IMR-90 (cell line): ENCODE results near the gene CTCF. TPM values are rescaled to one million over a fixed set of nuclear protein-coding genes. Genes with fewer than 3 reads are reported as not detected.
A peak's percentile ranks its signal among the peaks of the same experiment; 100 is the strongest.

Source experiments
- ATAC-seq: fragments of 200-7000 bp; cut with Tn5 transposase; 2 replicates; pipeline ENCODE4 v1.9.1; 2020; ENCODE audit warnings: low read depth, mild to moderate bottlenecking, moderate library complexity
- BruUV-seq: library from RNA; stranded (reverse); fragments of 400-500 nt; replicated peaks from 2 replicates; lab custom pipeline; 2021; lab: Mats Ljungman, UMichigan
- CTCF ChIA-PET: fragments of 300-600 bp; formaldehyde crosslinking; extraction: SDS; loops from one replicate; lab custom pipeline; 2021; ENCODE audit warnings: antibody characterized with exemption; lab: Yijun Ruan, JAX
- POLR2A ChIA-PET: fragments of 300-600 bp; sonication (Branson Sonifier 250); formaldehyde crosslinking; loops from one replicate; lab custom pipeline; 2022; ENCODE audit warnings: antibody characterized with exemption; ENCODE audit not compliant: unreplicated experiment; lab: Charles Lee
- DNase-seq: peaks from one replicate; pipeline ENCODE4 v3.0.0; 2013
- H2AFZ ChIP-seq: replicated peaks from 2 replicates; pipeline ENCODE3; 2013; ENCODE audit warnings: low read length, mild to moderate bottlenecking; ENCODE audit not compliant: poor library complexity
- H2AK5ac ChIP-seq: 2 replicates; pipeline ENCODE4 v1.6.1; 2013; ENCODE audit warnings: low read depth, low read length, inconsistent platforms
- H2AK9ac ChIP-seq: replicated peaks from 2 replicates; pipeline ENCODE3; 2013; ENCODE audit warnings: mild to moderate bottlenecking, low read depth, low read length, moderate library complexity; ENCODE audit not compliant: poor library complexity
- H2BK120ac ChIP-seq: 2 replicates; pipeline ENCODE4 v1.6.1; 2013; ENCODE audit warnings: low read depth, low read length, inconsistent platforms
- H2BK15ac ChIP-seq: 3 replicates; pipeline ENCODE4 v1.6.1; 2013; ENCODE audit warnings: low read depth, low read length, inconsistent platforms
- H2BK20ac ChIP-seq: 2 replicates; pipeline ENCODE4 v1.6.1; 2013; ENCODE audit warnings: low read depth, mild to moderate bottlenecking, inconsistent platforms, low read length, moderate library complexity
- H2BK5ac ChIP-seq: 2 replicates; pipeline ENCODE4 v1.6.1; 2013; ENCODE audit warnings: mild to moderate bottlenecking, low read depth, low read length, inconsistent platforms; ENCODE audit not compliant: poor library complexity, severe bottlenecking
- H3K14ac ChIP-seq: replicated peaks from 2 replicates; pipeline ENCODE4 v1.6.1; 2013; ENCODE audit warnings: low read depth, low read length, inconsistent platforms
- H3K18ac ChIP-seq: 2 replicates; pipeline ENCODE4 v1.6.1; 2013; ENCODE audit warnings: low read depth, low read length, control low read depth
- H3K23ac ChIP-seq: 2 replicates; pipeline ENCODE4 v1.6.1; 2013; ENCODE audit warnings: low read depth, low read length, inconsistent platforms
- H3K27ac ChIP-seq: 2 replicates; pipeline ENCODE4 v1.5.1; 2013; ENCODE audit warnings: mild to moderate bottlenecking, control low read depth, low read length; ENCODE audit not compliant: insufficient read depth
- H3K27me3 ChIP-seq: 2 replicates; pipeline ENCODE4 v1.6.1; 2013; ENCODE audit warnings: low read length; ENCODE audit not compliant: control insufficient read depth, insufficient read depth
- H3K36me3 ChIP-seq: 2 replicates; pipeline ENCODE4 v1.6.1; 2013; ENCODE audit warnings: low read length, mixed read lengths; ENCODE audit not compliant: control insufficient read depth, insufficient read depth
- H3K4ac ChIP-seq: 2 replicates; pipeline ENCODE4 v1.6.1; 2013; ENCODE audit warnings: low read depth, low read length, inconsistent platforms
- H3K4me1 ChIP-seq: 2 replicates; pipeline ENCODE4 v1.6.1; 2013; ENCODE audit warnings: low read length, mixed read lengths; ENCODE audit not compliant: control insufficient read depth, insufficient read depth
- H3K4me2 ChIP-seq: 2 replicates; pipeline ENCODE4 v1.6.1; 2013; ENCODE audit warnings: low read depth, mild to moderate bottlenecking, control low read depth, low read length, moderate library complexity
- H3K4me3 ChIP-seq: 2 replicates; pipeline ENCODE4 v1.5.1; 2013; ENCODE audit warnings: low read depth, mild to moderate bottlenecking, control low read depth, low read length, moderate library complexity; ENCODE audit not compliant: insufficient read depth
- H3K56ac ChIP-seq: 2 replicates; pipeline ENCODE4 v1.6.1; 2013; ENCODE audit warnings: low read length, inconsistent platforms; ENCODE audit not compliant: insufficient read depth; ENCODE audit errors: extremely low read depth
- H3K79me1 ChIP-seq, 2 experiments: 2 replicates each; pipeline ENCODE4 v1.6.1; 2013; ENCODE audit warnings: low read length in 2 of 2, inconsistent platforms in 1 of 2, low read depth in 1 of 2
- H3K9ac ChIP-seq: 2 replicates; pipeline ENCODE4 v1.6.1; 2013; ENCODE audit warnings: low read depth, low read length, control low read depth
- H3K9me1 ChIP-seq: 2 replicates; pipeline ENCODE4 v1.6.1; 2013; ENCODE audit warnings: low read length, inconsistent platforms; ENCODE audit not compliant: insufficient read depth
- H3K9me3 ChIP-seq: 2 replicates; pipeline ENCODE4 v1.6.1; 2013; ENCODE audit warnings: low read length; ENCODE audit not compliant: control insufficient read depth, insufficient read depth
- H4K20me1 ChIP-seq: 2 replicates; pipeline ENCODE4 v1.6.1; 2013; ENCODE audit warnings: low read length, inconsistent platforms; ENCODE audit not compliant: insufficient read depth
- H4K5ac ChIP-seq: 2 replicates; pipeline ENCODE4 v1.6.1; 2013; ENCODE audit warnings: mild to moderate bottlenecking, low read depth, low read length, control low read depth
- H4K8ac ChIP-seq, 2 experiments: 2 replicates each; pipeline ENCODE4 v1.6.1; 2013; ENCODE audit warnings: low read depth in 2 of 2, low read length in 2 of 2, control low read depth in 1 of 2, inconsistent platforms in 1 of 2
- H4K91ac ChIP-seq: 2 replicates; pipeline ENCODE4 v1.6.1; 2013; ENCODE audit warnings: low read depth, low read length, inconsistent platforms; ENCODE audit not compliant: insufficient read depth
- BHLHE40 ChIP-seq: fragments of 150-350 bp; IDR thresholded peaks from 2 replicates; pipeline ENCODE4 v1.6.1; 2016; ENCODE audit warnings: mild to moderate bottlenecking, low read depth, low read length
- CEBPB ChIP-seq: IDR thresholded peaks from 2 replicates; pipeline ENCODE4 v1.6.1; 2012; ENCODE audit warnings: low read depth, low read length, improper control_type of control experiment
- CHD1 ChIP-seq: IDR thresholded peaks from 2 replicates; pipeline ENCODE4 v1.6.1; 2012; ENCODE audit warnings: low read depth, low read length, improper control_type of control experiment
- FOS ChIP-seq: fragments of 150-350 bp; IDR thresholded peaks from 2 replicates; pipeline ENCODE4 v1.6.1; 2016; ENCODE audit warnings: low read depth, low read length
- MAZ ChIP-seq: IDR thresholded peaks from 2 replicates; pipeline ENCODE4 v1.6.1; 2012; ENCODE audit warnings: low read depth, mild to moderate bottlenecking, low read length, improper control_type of control experiment, moderate library complexity, borderline replicate concordance
- MXI1 ChIP-seq: IDR thresholded peaks from 2 replicates; pipeline ENCODE4 v1.6.1; 2012; ENCODE audit warnings: low read depth, mild to moderate bottlenecking, low read length, moderate library complexity, borderline replicate concordance
- NFE2L2 ChIP-seq: fragments of 150-350 bp; IDR thresholded peaks from 2 replicates; pipeline ENCODE4 v1.6.1; 2016; ENCODE audit warnings: low read depth, mild to moderate bottlenecking, low read length
- POLR2A ChIP-seq: IDR thresholded peaks from 2 replicates; pipeline ENCODE4 v1.6.1; 2012; ENCODE audit warnings: mild to moderate bottlenecking, low read depth, low read length
- RAD21 ChIP-seq: IDR thresholded peaks from 2 replicates; pipeline ENCODE4 v1.6.1; 2012; ENCODE audit warnings: low read length, improper control_type of control experiment
- RCOR1 ChIP-seq: IDR thresholded peaks from 2 replicates; pipeline ENCODE4 v1.6.1; 2012; ENCODE audit warnings: mild to moderate bottlenecking, low read length, improper control_type of control experiment; ENCODE audit not compliant: insufficient replicate concordance
- RFX5 ChIP-seq: IDR thresholded peaks from 2 replicates; pipeline ENCODE4 v1.8.0; 2012; ENCODE audit warnings: low read depth, mild to moderate bottlenecking, low read length, moderate library complexity
- SMC3 ChIP-seq: fragments of 150-350 bp; IDR thresholded peaks from 2 replicates; pipeline ENCODE4 v1.6.1; 2016; ENCODE audit warnings: low read depth, mild to moderate bottlenecking, antibody characterized with exemption, low read length, moderate library complexity
- WGBS, 2 experiments: methylation state at CpG; one replicate each; pipeline versions ENCODE4 v1.1.5 to v1.1.7; 2013; ENCODE audit warnings: missing lambda C conversion rate in 2 of 2; ENCODE audit not compliant: insufficient read length in 1 of 2; ENCODE audit errors: extremely low coverage in 2 of 2; 5-methylcytosine and 5-hydroxymethylcytosine counted together
- dilution Hi-C: fragments of 300-500 bp; cut with HindIII; formaldehyde crosslinking; loops from one replicate; pipeline ENCODE4 v1.14.3; 2018; ENCODE audit warnings: low sequenced_read_pairs; ENCODE audit not compliant: unreplicated experiment
- in situ Hi-C: fragments of 300-500 bp; cut with MboI; formaldehyde crosslinking; loops from 3 replicates; pipeline ENCODE4 v1.14.3; 2019; ENCODE audit warnings: low sequenced_read_pairs, inconsistent platforms, mixed read lengths
- intact Hi-C: fragments of 100-400 bp; cut with micrococcal nuclease; formaldehyde crosslinking; loops from 2 replicates; pipeline ENCODE4 v1.10.0; 2022
- polyA plus RNA-seq, 3 experiments: library from polyadenylated mRNA; depleted of rRNA; stranded (reverse); fragments of >200 nt; gene quantifications; 2 replicates each; pipeline ENCODE4 v1.2.3, GENCODE V29; 2012; ENCODE audit warnings: low replicate concordance in 1 of 3
- total RNA-seq: library from RNA; depleted of rRNA; stranded (reverse); fragments of >200 nt; gene quantifications from 2 replicates; pipeline ENCODE4 v1.2.3, GENCODE V29; 2012
- TF ChIP-seq, protein P1 (sequence below): fragments of 150-350 bp; IDR thresholded peaks from 2 replicates; pipeline ENCODE4 v1.6.1; 2017; ENCODE audit warnings: mild to moderate bottlenecking, antibody characterized with exemption, low read length, low read depth
- TF ChIP-seq, protein P2 (sequence below): fragments of 150-350 bp; IDR thresholded peaks from 2 replicates; pipeline ENCODE4 v1.6.1; 2016; ENCODE audit warnings: low read depth, mild to moderate bottlenecking, low read length, moderate library complexity, borderline replicate concordance
- TF ChIP-seq, protein P3 (sequence below): conservative IDR thresholded peaks from 2 replicates; pipeline ENCODE4 v1.5.1; 2012; ENCODE audit warnings: mild to moderate bottlenecking, low read depth, low read length, improper control_type of control experiment

CTCF gene
- total and polyA plus RNA-seq, 2 of the 4 experiments (the other 2 are of a cell fraction) = 16.1 to 22.8 TPM

- DNase-seq (peak; percentile 57), ATAC-seq (peak; percentile 70)
- Histone ChIP-seq H2AK9ac (peak overlapping the region; percentile 34), H3K56ac (no peak overlapping the region), H3K18ac (no peak overlapping the region), H4K8ac (no peak overlapping the region), H2AFZ (peak overlapping the region; percentile 4), H4K5ac (no peak overlapping the region), H2BK15ac (no peak overlapping the region), H3K27ac (no peak overlapping the region), H3K23ac (no peak overlapping the region), H3K4me3 (no peak overlapping the region), H3K79me1 (peaks cover 3 to 41% of the 10 kb centered on the region in 2 experiments; a peak in 3 of 4 replicates), H3K4me1 (no peaks in the 10 kb centered on the region), H3K9me1 (peaks cover 5% of the 10 kb centered on the region; the same call in 1 of the 2 replicates), H3K4ac (no peak overlapping the region), H4K91ac (no peak overlapping the region), H3K36me3 (peaks cover 61% of the 10 kb centered on the region), H3K9me3 (no peaks in the 10 kb centered on the region), H2AK5ac (no peak overlapping the region), H3K14ac (no peak overlapping the region), H2BK120ac (no peak overlapping the region), H3K27me3 (no peaks in the 10 kb centered on the region), H4K20me1 (peaks cover 48% of the 10 kb centered on the region), H3K4me2 (no peak overlapping the region), H2BK20ac (no peak overlapping the region), H3K9ac (no peak overlapping the region), H2BK5ac (no peak overlapping the region)
- no TSS peak for BruUV-seq
- in situ Hi-C loops (loop anchor here (25.0 kb wide), 1 partner anchor 390 kb away; the partner anchor contains the start of genes CTRL, LCAT and PSMB10), dilution Hi-C loops (no loop called here), intact Hi-C loops (loop anchor here (1.0 kb wide), 1 partner anchor 97 kb away; no protein-coding TSS in a partner anchor)
- ChIA-PET CTCF (interaction anchor here (0.6 to 1.3 kb wide), 13 partner anchors 9 to 365 kb away, joined by 3 to 8 read pairs (median 4); partner anchors contain the start of genes CARMIL2 and CTCF), POLR2A (no interaction called here)
- WGBS, 2 experiments = 0% methylated on average over 1 of the region's 7 CpGs; no CpG with 5 or more reads in 1 of the 2 experiments
- peak; percentile 87 for TF ChIP-seq RAD21
- TF ChIP-seq NFE2L2 = no peak
- no peak; the same call in 1 of the 2 replicates for TF ChIP-seq MAZ
- TF ChIP-seq, protein P1, sequence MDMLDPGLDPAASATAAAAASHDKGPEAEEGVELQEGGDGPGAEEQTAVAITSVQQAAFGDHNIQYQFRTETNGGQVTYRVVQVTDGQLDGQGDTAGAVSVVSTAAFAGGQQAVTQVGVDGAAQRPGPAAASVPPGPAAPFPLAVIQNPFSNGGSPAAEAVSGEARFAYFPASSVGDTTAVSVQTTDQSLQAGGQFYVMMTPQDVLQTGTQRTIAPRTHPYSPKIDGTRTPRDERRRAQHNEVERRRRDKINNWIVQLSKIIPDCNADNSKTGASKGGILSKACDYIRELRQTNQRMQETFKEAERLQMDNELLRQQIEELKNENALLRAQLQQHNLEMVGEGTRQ = no peak
- TF ChIP-seq CHD1 = no peak
- TF ChIP-seq, protein P2, sequence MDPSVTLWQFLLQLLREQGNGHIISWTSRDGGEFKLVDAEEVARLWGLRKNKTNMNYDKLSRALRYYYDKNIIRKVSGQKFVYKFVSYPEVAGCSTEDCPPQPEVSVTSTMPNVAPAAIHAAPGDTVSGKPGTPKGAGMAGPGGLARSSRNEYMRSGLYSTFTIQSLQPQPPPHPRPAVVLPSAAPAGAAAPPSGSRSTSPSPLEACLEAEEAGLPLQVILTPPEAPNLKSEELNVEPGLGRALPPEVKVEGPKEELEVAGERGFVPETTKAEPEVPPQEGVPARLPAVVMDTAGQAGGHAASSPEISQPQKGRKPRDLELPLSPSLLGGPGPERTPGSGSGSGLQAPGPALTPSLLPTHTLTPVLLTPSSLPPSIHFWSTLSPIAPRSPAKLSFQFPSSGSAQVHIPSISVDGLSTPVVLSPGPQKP = no peak
- TF ChIP-seq RCOR1 = no peak
- TF ChIP-seq, protein P3, sequence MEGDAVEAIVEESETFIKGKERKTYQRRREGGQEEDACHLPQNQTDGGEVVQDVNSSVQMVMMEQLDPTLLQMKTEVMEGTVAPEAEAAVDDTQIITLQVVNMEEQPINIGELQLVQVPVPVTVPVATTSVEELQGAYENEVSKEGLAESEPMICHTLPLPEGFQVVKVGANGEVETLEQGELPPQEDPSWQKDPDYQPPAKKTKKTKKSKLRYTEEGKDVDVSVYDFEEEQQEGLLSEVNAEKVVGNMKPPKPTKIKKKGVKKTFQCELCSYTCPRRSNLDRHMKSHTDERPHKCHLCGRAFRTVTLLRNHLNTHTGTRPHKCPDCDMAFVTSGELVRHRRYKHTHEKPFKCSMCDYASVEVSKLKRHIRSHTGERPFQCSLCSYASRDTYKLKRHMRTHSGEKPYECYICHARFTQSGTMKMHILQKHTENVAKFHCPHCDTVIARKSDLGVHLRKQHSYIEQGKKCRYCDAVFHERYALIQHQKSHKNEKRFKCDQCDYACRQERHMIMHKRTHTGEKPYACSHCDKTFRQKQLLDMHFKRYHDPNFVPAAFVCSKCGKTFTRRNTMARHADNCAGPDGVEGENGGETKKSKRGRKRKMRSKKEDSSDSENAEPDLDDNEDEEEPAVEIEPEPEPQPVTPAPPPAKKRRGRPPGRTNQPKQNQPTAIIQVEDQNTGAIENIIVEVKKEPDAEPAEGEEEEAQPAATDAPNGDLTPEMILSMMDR = peak; percentile 91
- no peak for TF ChIP-seq MXI1
- no peak for TF ChIP-seq POLR2A
- TF ChIP-seq SMC3 = peak; percentile 92
- TF ChIP-seq CEBPB = no peak
- TF ChIP-seq FOS = no peak
- TF ChIP-seq RFX5 = no peak
- TF ChIP-seq BHLHE40 = no peak
These were observed 15.4 kb upstream of the CTCF start for GRCh38 chr16:67546761-67547422.
